ENCODE results near the gene COQ10A.
A peak's percentile ranks its signal among the peaks of the same experiment; 100 is the strongest.

Gene COQ10A

DNA sequence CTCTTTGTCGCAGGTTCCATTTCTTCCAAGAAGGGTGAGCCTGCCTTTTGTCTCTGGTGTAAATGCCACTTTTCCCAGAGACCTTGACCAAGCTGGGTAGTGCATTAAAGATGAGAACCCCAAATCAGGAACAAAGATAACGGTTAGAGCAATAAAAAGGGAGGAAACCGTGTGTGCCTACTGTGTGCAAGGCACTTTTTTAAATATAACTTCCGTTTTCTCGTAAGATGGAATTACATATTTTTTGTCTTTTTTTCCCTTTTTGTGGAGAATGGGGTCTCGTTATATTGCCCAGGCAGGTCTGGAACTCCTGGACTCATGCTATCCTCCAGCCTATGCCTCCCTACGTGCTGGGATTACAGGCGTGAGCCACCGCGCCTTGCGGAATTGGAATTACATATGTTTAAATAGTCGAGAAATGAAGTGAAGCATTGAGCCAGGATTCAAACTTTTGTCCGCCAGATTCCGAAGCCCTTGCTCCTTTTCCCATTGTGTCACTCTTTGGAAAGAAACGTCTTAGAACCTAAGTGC lies 43.1 kb upstream of the COQ10A start:
- Histone ChIP-seq H4K20me1 (ENCODE audit: insufficient read depth, low read length, poor library complexity, severe bottlenecking) (peaks cover 6% of the 10 kb centered on the region), H3K4me2 (ENCODE audit: low read depth, low read length, poor library complexity, severe bottlenecking) (peak overlapping the region; percentile 65), H3K79me2 (ENCODE audit: insufficient read depth, low read length) (peaks cover 25% of the 10 kb centered on the region), H3K9ac (ENCODE audit: low read depth, low read length, poor library complexity, severe bottlenecking) (peak overlapping the region; percentile 40), H3K9me2 (replicated peaks; ENCODE audit: low read depth, low read length) (no peaks in the 10 kb centered on the region), H2AFZ (ENCODE audit: low read length) (peak overlapping the region; percentile 33; the same call in 1 of the 2 replicates), H3K4me3 (ENCODE audit: low read length, poor library complexity, severe bottlenecking) (peak overlapping the region; percentile 58), H3F3A (ENCODE audit: low read depth) (no peaks in the 10 kb centered on the region), H3K36me3 (ENCODE audit: insufficient read depth, low read length) (no peaks in the 10 kb centered on the region), H3K27me3 (ENCODE audit: insufficient read depth, low read length, poor library complexity, severe bottlenecking) (no peaks in the 10 kb centered on the region), H3K4me1 (ENCODE audit: insufficient read depth, low read length, poor library complexity, severe bottlenecking) (peaks cover 28% of the 10 kb centered on the region), H3K9me3 (ENCODE audit: insufficient read depth, low read depth, low read length) (no peaks in the 10 kb centered on the region)
- no peak for TF ChIP-seq CTCF (conservative IDR thresholded peaks at IDR 0.05; ENCODE audit: low read length)
- TF ChIP-seq EZH2phosphoT487 (IDR thresholded peaks at IDR 0.05; ENCODE audit: borderline replicate concordance) = no peak

DNA sequence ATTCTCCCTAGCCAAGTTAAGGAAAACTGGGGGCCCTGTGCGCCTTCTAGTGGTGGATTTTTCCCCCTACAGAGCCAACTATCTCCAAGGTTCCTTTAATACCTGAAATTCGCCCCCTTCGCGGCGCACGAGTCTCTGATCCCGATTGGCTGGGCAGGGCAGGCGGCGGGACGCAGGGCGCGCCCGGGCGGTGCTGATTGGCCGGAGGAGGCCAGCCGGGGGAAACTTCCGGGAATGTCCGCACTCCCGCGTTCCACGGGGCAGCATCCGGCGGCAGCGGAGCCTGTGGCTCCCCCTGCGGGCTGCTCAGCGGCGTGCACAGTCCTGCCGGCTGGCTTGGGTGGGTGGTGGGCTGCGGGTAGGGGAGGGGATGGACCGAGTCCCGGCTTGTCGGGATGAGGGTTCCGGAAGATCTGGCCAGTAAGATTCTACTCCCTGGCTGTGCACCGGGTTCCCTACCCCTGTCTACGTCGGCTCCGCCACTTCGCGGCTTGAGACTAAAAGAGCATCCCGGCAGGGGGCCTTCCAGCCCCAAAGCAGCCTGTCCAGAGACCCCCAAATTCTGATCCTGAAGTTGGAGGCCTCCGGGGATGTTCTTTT lies 42.5 kb upstream of the COQ10A start, which contains the start of gene NABP2:
Gene NABP2, plus strand, starts transcription at position 241 of the 600 bp plus-strand sequence. CDS start 515 bp downstream, outside the sequence.
- peak within 1 kb of the TSS; percentile 92 for H3K4me2 ChIP-seq (ENCODE audit: low read depth, low read length, poor library complexity, severe bottlenecking)
- no peaks in the 10 kb centered on the region for H3K9me2 ChIP-seq (replicated peaks; ENCODE audit: low read depth, low read length)
- peaks cover 29% of the 10 kb centered on the region for H3K4me1 ChIP-seq (ENCODE audit: insufficient read depth, low read length, poor library complexity, severe bottlenecking)

DNA sequence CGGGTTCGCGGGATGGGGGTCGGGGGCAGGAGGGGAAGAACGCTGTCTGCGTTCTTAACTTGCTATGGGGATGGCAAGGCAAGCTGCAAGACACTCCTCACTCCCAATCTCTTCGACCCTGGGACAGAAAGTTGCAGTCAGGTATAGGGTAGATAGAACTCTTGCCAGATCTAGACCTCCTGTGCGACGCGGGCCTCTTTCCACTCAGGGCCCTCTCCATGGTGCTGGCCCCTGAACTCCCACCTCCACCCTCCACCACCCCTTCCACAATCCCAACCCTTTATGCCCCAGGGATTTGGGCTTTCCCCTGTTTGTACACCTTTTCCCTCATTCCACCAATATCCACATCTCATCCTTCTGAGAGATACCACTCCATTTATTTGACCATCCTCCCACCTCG lies 41.8 kb upstream of the COQ10A start:
- Histone ChIP-seq H3K36me3 (ENCODE audit: insufficient read depth, low read length) (no peaks in the 10 kb centered on the region), H3K9me3 (ENCODE audit: insufficient read depth, low read depth, low read length) (no peaks in the 10 kb centered on the region), H3K4me1 (ENCODE audit: insufficient read depth, low read length, poor library complexity, severe bottlenecking) (peaks cover 30% of the 10 kb centered on the region), H3K9ac (ENCODE audit: low read depth, low read length, poor library complexity, severe bottlenecking) (peak overlapping the region; percentile 85), H3F3A (ENCODE audit: low read depth) (no peaks in the 10 kb centered on the region), H4K20me1 (ENCODE audit: insufficient read depth, low read length, poor library complexity, severe bottlenecking) (peaks cover 6% of the 10 kb centered on the region), H2AFZ (ENCODE audit: low read length) (no peak overlapping the region), H3K27me3 (ENCODE audit: insufficient read depth, low read length, poor library complexity, severe bottlenecking) (no peaks in the 10 kb centered on the region), H3K9me2 (replicated peaks; ENCODE audit: low read depth, low read length) (no peaks in the 10 kb centered on the region), H3K4me2 (ENCODE audit: low read depth, low read length, poor library complexity, severe bottlenecking) (peak overlapping the region; percentile 92), H3K79me2 (ENCODE audit: insufficient read depth, low read length) (peaks cover 20% of the 10 kb centered on the region), H3K4me3 (ENCODE audit: low read length, poor library complexity, severe bottlenecking) (peak overlapping the region; percentile 90)
- TF ChIP-seq EZH2phosphoT487 (IDR thresholded peaks at IDR 0.05; ENCODE audit: borderline replicate concordance) = no peak
- no peak for TF ChIP-seq CTCF (conservative IDR thresholded peaks at IDR 0.05; ENCODE audit: low read length)

More for the DNA sequence above, 42.5 kb upstream of the COQ10A start, which contains the start of gene NABP2:
- H4K20me1 ChIP-seq (ENCODE audit: insufficient read depth, low read length, poor library complexity, severe bottlenecking) = peaks cover 6% of the 10 kb centered on the region
- H3K9me3 ChIP-seq (ENCODE audit: insufficient read depth, low read depth, low read length) = no peaks in the 10 kb centered on the region
- no peaks in the 10 kb centered on the region for H3F3A ChIP-seq (ENCODE audit: low read depth)
- no peaks in the 10 kb centered on the region for H3K36me3 ChIP-seq (ENCODE audit: insufficient read depth, low read length)
- TF ChIP-seq EZH2phosphoT487 (IDR thresholded peaks at IDR 0.05; ENCODE audit: borderline replicate concordance) = no peak
- peak; percentile 92 for TF ChIP-seq CTCF (conservative IDR thresholded peaks at IDR 0.05; ENCODE audit: low read length)
- peak within 1 kb of the TSS; percentile 85 for H3K9ac ChIP-seq (ENCODE audit: low read depth, low read length, poor library complexity, severe bottlenecking)
- peaks cover 25% of the 10 kb centered on the region for H3K79me2 ChIP-seq (ENCODE audit: insufficient read depth, low read length)
- peak within 1 kb of the TSS; percentile 90 for H3K4me3 ChIP-seq (ENCODE audit: low read length, poor library complexity, severe bottlenecking)
- H2AFZ ChIP-seq (ENCODE audit: low read length) = peak within 1 kb of the TSS; percentile 94
- H3K27me3 ChIP-seq (ENCODE audit: insufficient read depth, low read length, poor library complexity, severe bottlenecking) = no peaks in the 10 kb centered on the region

All from Loucy (cell line).